HL-60 (cell line): ENCODE results near the gene SUOX.

Experiments
- CTCF ChIP-seq: IDR thresholded peaks from one replicate; pipeline ENCODE4 v1.5.1; 2011; ENCODE audit warnings: low read length, control low read depth, inconsistent platforms; ENCODE audit not compliant: insufficient read depth
- POLR2AphosphoS5 ChIP-seq: IDR thresholded peaks from 2 replicates; pipeline ENCODE4 v1.6.1; 2012; ENCODE audit warnings: low read depth

DNA sequence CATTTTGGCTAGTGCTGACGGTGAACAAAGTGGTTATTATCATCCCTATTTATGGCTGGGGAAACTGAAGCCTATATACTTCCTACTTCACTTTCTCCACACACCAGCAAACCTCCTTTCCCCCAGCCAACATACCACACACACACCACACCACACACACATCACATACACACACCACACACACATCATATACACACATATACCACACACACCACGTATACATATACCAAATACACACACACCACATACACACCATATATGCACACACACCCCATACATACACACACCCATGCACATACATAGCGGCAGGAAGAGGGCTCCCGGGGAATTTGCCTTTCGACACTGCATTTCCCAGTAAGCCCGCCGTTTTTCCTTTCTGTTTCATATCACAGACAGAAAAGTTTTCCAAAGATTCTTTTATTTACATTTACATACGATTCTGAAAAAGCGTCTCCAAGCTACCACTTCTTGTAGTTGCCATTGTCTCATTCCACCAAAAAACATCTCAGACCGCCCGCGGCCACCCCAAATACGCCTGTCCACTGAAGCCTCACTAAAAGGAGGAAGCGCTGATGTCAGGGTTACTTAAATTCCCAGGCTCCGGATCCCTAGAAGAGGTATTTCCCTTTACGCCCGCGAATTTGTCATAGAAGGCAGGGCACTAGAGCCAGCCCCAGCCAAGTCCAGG lies 24.0 kb upstream of the SUOX start:
- TF ChIP-seq CTCF (no peak), POLR2AphosphoS5 (no peak)
